Daoy (cell line): ENCODE measurements around the gene BRD9. TPM values are rescaled to one million over a fixed set of nuclear protein-coding genes. Genes with fewer than 3 reads are reported as not detected.

Experiments
- total RNA-seq: library from RNA; depleted of rRNA; stranded (reverse); fragments of >200 nt; shearing (Covaris generic); gene quantifications from 2 replicates; pipeline ENCODE4 v1.2.3, GENCODE V29; 2014; rRNA removed

The BRD9 gene
- total RNA-seq, 1 experiment from 2014 or later, result 42.9 TPM

Other genes starting within 250 kb of the BRD9 start
- gene TPPP, start 199.4 kb downstream of the BRD9 start, total RNA-seq, result 0.34 TPM in 1 of 2 replicates, not detected in the other
- gene ZDHHC11B, start 108.1 kb downstream of the BRD9 start, total RNA-seq, result under 0.01 TPM in 1 of 2 replicates, not detected in the other
- 2.1 and 3.6 TPM in 2 replicates for gene ZDHHC11, start 41.8 kb downstream of the BRD9 start, total RNA-seq
- 83.4 and 88.9 TPM in 2 replicates for gene TRIP13, start 83 bp upstream of the BRD9 start, total RNA-seq
- gene NKD2, start 116.0 kb upstream of the BRD9 start, total RNA-seq, result 0.45 and 1.3 TPM in 2 replicates
- 3.0 and 3.2 TPM in 2 replicates for gene SLC12A7, start 219.3 kb upstream of the BRD9 start, total RNA-seq